ENCODE data around the gene ZC3H18. TPM values are rescaled to one million over a fixed set of nuclear protein-coding genes. Genes with fewer than 3 reads are reported as not detected.
A peak's percentile ranks its signal among the peaks of the same experiment; 100 is the strongest.

ZC3H18 gene
- total and polyA plus RNA-seq, 2 experiments from 2014 or later: 16.8 to 37.1 TPM

DNA sequence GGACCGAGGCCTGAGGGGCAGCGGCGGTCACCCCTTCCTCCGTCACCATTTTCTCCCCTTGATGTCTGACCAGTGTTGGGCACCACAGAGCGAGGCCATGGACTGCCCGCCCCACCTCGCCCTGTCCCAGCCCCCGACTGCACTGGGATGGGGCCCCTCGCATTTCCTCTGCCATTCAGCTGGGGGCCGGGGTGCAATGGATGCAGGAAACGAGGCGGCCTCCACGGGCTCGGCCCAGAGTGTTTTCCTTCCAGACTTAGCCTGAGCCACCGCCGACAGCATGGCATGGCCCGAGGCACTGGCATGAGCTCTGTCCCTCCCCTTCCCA is 44.6 kb upstream of the ZC3H18 start:
- 81% methylated on average over 10 of the region's 17 CpGs for WGBS (ENCODE audit: low lambda C conversion rate, missing lambda C conversion rate)
- no peak for DNase-seq (ENCODE audit: low spot score)
- peak overlapping the region; percentile 43 for H3K27ac ChIP-seq
- no peaks in the 10 kb centered on the region for H3K9me2 ChIP-seq (replicated peaks; ENCODE audit: insufficient read depth)
- H3K36me3 ChIP-seq (replicated peaks; ENCODE audit: insufficient read depth, low read depth): no peaks in the 10 kb centered on the region
- no peak overlapping the region for H3K4me3 ChIP-seq
- no peaks in the 10 kb centered on the region for H3K9me3 ChIP-seq (ENCODE audit: low read depth)
- no peak overlapping the region for H3K4me2 ChIP-seq
- TF ChIP-seq, protein P1, sequence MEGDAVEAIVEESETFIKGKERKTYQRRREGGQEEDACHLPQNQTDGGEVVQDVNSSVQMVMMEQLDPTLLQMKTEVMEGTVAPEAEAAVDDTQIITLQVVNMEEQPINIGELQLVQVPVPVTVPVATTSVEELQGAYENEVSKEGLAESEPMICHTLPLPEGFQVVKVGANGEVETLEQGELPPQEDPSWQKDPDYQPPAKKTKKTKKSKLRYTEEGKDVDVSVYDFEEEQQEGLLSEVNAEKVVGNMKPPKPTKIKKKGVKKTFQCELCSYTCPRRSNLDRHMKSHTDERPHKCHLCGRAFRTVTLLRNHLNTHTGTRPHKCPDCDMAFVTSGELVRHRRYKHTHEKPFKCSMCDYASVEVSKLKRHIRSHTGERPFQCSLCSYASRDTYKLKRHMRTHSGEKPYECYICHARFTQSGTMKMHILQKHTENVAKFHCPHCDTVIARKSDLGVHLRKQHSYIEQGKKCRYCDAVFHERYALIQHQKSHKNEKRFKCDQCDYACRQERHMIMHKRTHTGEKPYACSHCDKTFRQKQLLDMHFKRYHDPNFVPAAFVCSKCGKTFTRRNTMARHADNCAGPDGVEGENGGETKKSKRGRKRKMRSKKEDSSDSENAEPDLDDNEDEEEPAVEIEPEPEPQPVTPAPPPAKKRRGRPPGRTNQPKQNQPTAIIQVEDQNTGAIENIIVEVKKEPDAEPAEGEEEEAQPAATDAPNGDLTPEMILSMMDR (IDR thresholded peaks at IDR 0.05; ENCODE audit: poor library complexity): no peak
- TF ChIP-seq EZH2phosphoT487 (IDR thresholded peaks at IDR 0.05; ENCODE audit: low read depth, severe bottlenecking, unreplicated experiment) (no peak), EZH2 (IDR thresholded peaks at IDR 0.05; ENCODE audit: borderline replicate concordance) (no peak)
- no peaks in the 10 kb centered on the region for H4K20me1 ChIP-seq (ENCODE audit: insufficient read depth, poor library complexity, severe bottlenecking)
- H3K4me1 ChIP-seq (ENCODE audit: insufficient read depth): peaks cover 18% of the 10 kb centered on the region
- no peaks in the 10 kb centered on the region for H3K79me2 ChIP-seq
- no peak overlapping the region for H2AFZ ChIP-seq
- H3K27me3 ChIP-seq: no peaks in the 10 kb centered on the region

DNA sequence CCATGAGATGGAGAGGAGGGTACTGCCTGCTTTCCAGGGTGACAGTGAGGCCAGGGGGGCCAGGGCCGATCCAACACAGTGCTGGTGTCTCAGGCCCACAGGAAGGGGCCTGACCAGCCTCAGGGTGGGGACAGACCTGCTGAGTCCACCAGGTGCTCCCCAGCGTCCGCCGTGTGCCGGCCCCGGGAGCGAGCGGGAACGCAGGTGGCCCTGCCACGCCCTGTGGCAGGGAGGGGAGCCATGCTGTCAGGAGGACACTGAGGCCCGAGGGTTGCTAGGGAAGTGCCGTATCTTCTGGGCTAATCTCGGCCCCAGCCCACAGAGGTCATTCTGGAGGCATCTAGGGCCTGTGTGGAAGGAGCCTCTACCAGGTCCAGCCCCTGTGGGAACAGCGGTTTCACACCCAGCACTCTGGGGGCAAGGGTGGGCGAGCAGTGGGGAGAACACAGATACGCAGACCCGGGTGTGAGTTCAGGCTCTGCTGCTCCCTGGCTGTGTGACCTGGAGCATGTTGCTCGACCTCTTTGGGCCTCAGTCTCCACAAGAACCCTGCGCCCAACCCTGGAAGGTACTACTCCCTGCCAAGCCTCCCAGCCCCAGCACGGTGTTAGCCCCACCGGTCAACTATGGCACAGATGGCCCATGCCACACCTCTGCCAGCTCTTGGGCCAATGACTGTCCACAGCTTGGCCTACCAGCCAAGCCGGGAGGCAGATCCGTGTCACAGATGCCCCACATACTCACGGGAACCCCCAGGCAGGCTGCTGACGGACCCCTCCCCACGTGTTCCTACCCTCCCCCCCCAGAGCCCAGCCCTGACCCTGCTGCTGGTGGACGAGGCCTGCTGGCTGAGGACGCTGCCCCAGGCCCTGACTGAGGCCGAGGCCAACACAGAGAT is 43.9 kb upstream of the ZC3H18 start:
- H3K27ac ChIP-seq: peak overlapping the region; percentile 43
- TF ChIP-seq, protein P1 (IDR thresholded peaks at IDR 0.05; ENCODE audit: poor library complexity): no peak
- TF ChIP-seq EZH2phosphoT487 (IDR thresholded peaks at IDR 0.05; ENCODE audit: low read depth, severe bottlenecking, unreplicated experiment): no peak

DNA sequence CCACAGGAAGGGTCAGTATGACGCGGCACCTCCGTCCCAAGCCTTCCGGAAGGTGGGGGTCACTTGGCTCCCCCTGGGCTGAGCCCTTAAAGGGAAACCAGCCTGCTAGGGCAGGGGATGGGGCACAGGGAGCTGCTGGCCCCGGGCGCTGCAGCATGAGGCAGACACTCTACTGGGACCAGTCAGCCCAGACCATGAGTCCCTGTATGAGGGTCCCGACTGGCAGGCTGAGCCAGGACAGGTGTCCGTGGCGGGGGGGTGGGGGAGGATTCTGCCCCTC is 43.4 kb upstream of the ZC3H18 start:
- WGBS (ENCODE audit: low lambda C conversion rate, missing lambda C conversion rate): 93% methylated on average over 9 of the region's 9 CpGs
- Histone ChIP-seq H3K4me1 (ENCODE audit: insufficient read depth) (peaks cover 18% of the 10 kb centered on the region), H3K9me2 (replicated peaks; ENCODE audit: insufficient read depth) (no peaks in the 10 kb centered on the region), H3K27me3 (no peaks in the 10 kb centered on the region), H3K4me3 (no peak overlapping the region), H3K36me3 (replicated peaks; ENCODE audit: insufficient read depth, low read depth) (no peaks in the 10 kb centered on the region), H3K9me3 (ENCODE audit: low read depth) (no peaks in the 10 kb centered on the region), H2AFZ (no peak overlapping the region), H3K4me2 (no peak overlapping the region), H3K27ac (peak overlapping the region; percentile 34), H4K20me1 (ENCODE audit: insufficient read depth, poor library complexity, severe bottlenecking) (no peaks in the 10 kb centered on the region), H3K79me2 (no peaks in the 10 kb centered on the region)
- DNase-seq (ENCODE audit: low spot score): no peak
- TF ChIP-seq EZH2 (IDR thresholded peaks at IDR 0.05; ENCODE audit: borderline replicate concordance): no peak
- no peak for TF ChIP-seq EZH2phosphoT487 (IDR thresholded peaks at IDR 0.05; ENCODE audit: low read depth, severe bottlenecking, unreplicated experiment)
- TF ChIP-seq, protein P1 (IDR thresholded peaks at IDR 0.05; ENCODE audit: poor library complexity): no peak

More for the DNA sequence above, 43.9 kb upstream of the ZC3H18 start:
- Histone ChIP-seq H3K36me3 (replicated peaks; ENCODE audit: insufficient read depth, low read depth) (no peaks in the 10 kb centered on the region), H3K4me3 (no peak overlapping the region), H3K4me1 (ENCODE audit: insufficient read depth) (peaks cover 18% of the 10 kb centered on the region), H4K20me1 (ENCODE audit: insufficient read depth, poor library complexity, severe bottlenecking) (no peaks in the 10 kb centered on the region), H2AFZ (no peak overlapping the region), H3K4me2 (no peak overlapping the region), H3K27me3 (no peaks in the 10 kb centered on the region), H3K9me2 (replicated peaks; ENCODE audit: insufficient read depth) (no peaks in the 10 kb centered on the region), H3K79me2 (no peaks in the 10 kb centered on the region), H3K9me3 (ENCODE audit: low read depth) (no peaks in the 10 kb centered on the region)
- 74% methylated on average over 29 of the region's 29 CpGs for WGBS (ENCODE audit: low lambda C conversion rate, missing lambda C conversion rate)
- no peak for DNase-seq (ENCODE audit: low spot score)
